Prostate gland (tissue), 2 donors: ENCODE data around the gene SPATA18.

Experiments used
- CTCF ChIP-seq, 4 experiments: fragments of 200-600 bp in 2 of 4; fragments of 450-650 bp in 2 of 4; sonication (generic) in 2 of 4; IDR thresholded peaks; 1 replicate in 3 of 4; 2 replicates in 1 of 4; pipeline ENCODE4 v1.5.1; 2016 to 2019; ENCODE audit warnings: antibody characterized with exemption in 4 of 4, mild to moderate bottlenecking in 2 of 4, moderate library complexity in 2 of 4
- POLR2A ChIP-seq: fragments of 450-650 bp; IDR thresholded peaks from one replicate; pipeline ENCODE4 v1.6.1; 2016; ENCODE audit warnings: antibody characterized with exemption, mild to moderate bottlenecking
- POLR2AphosphoS5 ChIP-seq: sonication (generic); formaldehyde crosslinking; IDR thresholded peaks from one replicate; pipeline ENCODE4 v1.6.1; 2017; ENCODE audit warnings: antibody characterized with exemption

GRCh38 chr4:52143815-52144214, 92.7 kb downstream of the SPATA18 start:
- TF ChIP-seq CTCF (IDR thresholded peaks at IDR 0.05) (no peak), POLR2AphosphoS5 (no peak), POLR2A (no peak)
